HCT116 (cell line): ENCODE results near the gene HEPACAM.

Source experiments
- FOSL1 ChIP-seq: IDR thresholded peaks from 2 replicates; pipeline ENCODE4 v1.6.1; 2012; ENCODE audit warnings: low read depth
- POLR2AphosphoS5 ChIP-seq: IDR thresholded peaks from 2 replicates; pipeline ENCODE4 v1.6.1; 2011; ENCODE audit warnings: mild to moderate bottlenecking, low read depth, low read length, moderate library complexity
- RAD21 ChIP-seq: IDR thresholded peaks from 2 replicates; pipeline ENCODE4 v1.6.1; 2012; ENCODE audit warnings: low read depth, mild to moderate bottlenecking
- SIN3A ChIP-seq: IDR thresholded peaks from 2 replicates; pipeline ENCODE4 v1.6.1; 2012; ENCODE audit warnings: low read depth
- SP1 ChIP-seq: IDR thresholded peaks from 2 replicates; pipeline ENCODE4 v1.6.1; 2012; ENCODE audit warnings: low read depth
- TCF7L2 ChIP-seq: IDR thresholded peaks from 2 replicates; pipeline ENCODE4 v1.7.0; 2011; ENCODE audit warnings: borderline replicate concordance, inconsistent platforms; ENCODE audit not compliant: insufficient read depth, insufficient read length; ENCODE audit errors: extremely low read depth
- TF ChIP-seq, protein P1 (sequence below), 3 experiments: fragments of 200-600 bp in 1 of 3; sonication (generic) in 1 of 3; IDR thresholded peaks in 2 of 3; conservative IDR thresholded peaks in 1 of 3; 2 replicates each; pipeline ENCODE4 v1.5.1; 2012 to 2017; ENCODE audit warnings: low read depth in 2 of 3, low read length in 2 of 3, antibody characterized with exemption in 1 of 3, borderline replicate concordance in 1 of 3, control low read depth in 1 of 3, mild to moderate bottlenecking in 1 of 3, mixed read lengths in 1 of 3, mixed run types in 1 of 3, moderate library complexity in 1 of 3; ENCODE audit not compliant: insufficient read depth in 1 of 3

DNA sequence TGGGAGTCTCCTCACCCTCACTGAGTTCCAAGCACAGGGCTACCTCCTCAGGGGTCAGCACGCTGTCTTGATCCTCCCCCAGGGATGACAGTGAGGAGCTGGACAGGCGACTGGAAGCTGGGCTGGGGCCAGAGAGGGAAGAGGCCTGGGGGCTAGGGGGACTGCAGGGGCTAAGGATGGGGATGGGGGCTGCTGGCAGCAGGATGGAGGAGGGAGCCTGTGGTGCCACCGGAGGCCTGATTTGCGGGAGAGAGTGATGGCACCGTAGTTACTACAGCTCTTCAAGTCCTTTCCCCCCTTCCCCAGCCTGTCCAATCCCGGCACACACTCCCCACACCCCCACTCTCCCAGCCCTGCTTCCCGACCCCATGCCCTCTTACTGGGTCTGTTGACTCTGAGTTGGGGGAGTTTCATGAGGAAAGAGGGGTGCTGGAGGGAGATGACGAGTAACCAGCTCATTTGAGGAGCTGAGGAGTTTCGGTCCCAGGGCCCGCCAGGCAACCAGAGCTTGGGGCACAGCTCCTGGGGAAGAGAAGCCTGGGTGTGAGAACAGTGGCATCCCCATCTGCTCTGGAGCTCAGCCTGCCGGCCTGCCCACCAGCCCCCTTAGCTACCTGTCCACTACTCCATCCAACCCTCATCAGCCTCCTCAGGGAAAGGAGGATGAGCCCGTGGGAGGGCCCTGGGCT, 48.7 kb downstream of the HEPACAM start:
- TF ChIP-seq RAD21 (no peak), SIN3A (no peak), POLR2AphosphoS5 (no peak), FOSL1 (no peak), SP1 (no peak), TCF7L2 (no peak)
- TF ChIP-seq, protein P1, sequence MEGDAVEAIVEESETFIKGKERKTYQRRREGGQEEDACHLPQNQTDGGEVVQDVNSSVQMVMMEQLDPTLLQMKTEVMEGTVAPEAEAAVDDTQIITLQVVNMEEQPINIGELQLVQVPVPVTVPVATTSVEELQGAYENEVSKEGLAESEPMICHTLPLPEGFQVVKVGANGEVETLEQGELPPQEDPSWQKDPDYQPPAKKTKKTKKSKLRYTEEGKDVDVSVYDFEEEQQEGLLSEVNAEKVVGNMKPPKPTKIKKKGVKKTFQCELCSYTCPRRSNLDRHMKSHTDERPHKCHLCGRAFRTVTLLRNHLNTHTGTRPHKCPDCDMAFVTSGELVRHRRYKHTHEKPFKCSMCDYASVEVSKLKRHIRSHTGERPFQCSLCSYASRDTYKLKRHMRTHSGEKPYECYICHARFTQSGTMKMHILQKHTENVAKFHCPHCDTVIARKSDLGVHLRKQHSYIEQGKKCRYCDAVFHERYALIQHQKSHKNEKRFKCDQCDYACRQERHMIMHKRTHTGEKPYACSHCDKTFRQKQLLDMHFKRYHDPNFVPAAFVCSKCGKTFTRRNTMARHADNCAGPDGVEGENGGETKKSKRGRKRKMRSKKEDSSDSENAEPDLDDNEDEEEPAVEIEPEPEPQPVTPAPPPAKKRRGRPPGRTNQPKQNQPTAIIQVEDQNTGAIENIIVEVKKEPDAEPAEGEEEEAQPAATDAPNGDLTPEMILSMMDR (IDR thresholded peaks at IDR 0.05 in 2 of 3, conservative IDR thresholded peaks at IDR 0.05 in 1 of 3; ENCODE audit: borderline replicate concordance in 1 of 3, insufficient read depth in 1 of 3, low read depth in 2 of 3, low read length in 2 of 3) = no peak
